ENCODE data around the gene LIMK2. TPM values are rescaled to one million over a fixed set of nuclear protein-coding genes. Genes with fewer than 3 reads are reported as not detected.
"Not testable (repeated sequence)": the region's sequence is repeated elsewhere in the genome, so short reads cannot be mapped to it uniquely, and the experiment has no call there.

LIMK2 gene
- 13.2 and 17.2 TPM in 2 replicates for total RNA-seq (2014; rRNA removed)
- percentile 49 among the genes with signal in this experiment for Bru-seq, nascent RNA
- BruChase-seq, experiment 1, labeled RNA remaining after a 6-hour chase: percentile 60 among the genes with signal in this experiment
- BruChase-seq, experiment 2, labeled RNA remaining after a 2-hour chase: percentile 52 among the genes with signal in this experiment
- long read RNA-seq, partial matches to known transcripts: 6 of 19 reads
- long read RNA-seq, other reads (novel, unspliced or antisense): 7 of 19 reads

DNA sequence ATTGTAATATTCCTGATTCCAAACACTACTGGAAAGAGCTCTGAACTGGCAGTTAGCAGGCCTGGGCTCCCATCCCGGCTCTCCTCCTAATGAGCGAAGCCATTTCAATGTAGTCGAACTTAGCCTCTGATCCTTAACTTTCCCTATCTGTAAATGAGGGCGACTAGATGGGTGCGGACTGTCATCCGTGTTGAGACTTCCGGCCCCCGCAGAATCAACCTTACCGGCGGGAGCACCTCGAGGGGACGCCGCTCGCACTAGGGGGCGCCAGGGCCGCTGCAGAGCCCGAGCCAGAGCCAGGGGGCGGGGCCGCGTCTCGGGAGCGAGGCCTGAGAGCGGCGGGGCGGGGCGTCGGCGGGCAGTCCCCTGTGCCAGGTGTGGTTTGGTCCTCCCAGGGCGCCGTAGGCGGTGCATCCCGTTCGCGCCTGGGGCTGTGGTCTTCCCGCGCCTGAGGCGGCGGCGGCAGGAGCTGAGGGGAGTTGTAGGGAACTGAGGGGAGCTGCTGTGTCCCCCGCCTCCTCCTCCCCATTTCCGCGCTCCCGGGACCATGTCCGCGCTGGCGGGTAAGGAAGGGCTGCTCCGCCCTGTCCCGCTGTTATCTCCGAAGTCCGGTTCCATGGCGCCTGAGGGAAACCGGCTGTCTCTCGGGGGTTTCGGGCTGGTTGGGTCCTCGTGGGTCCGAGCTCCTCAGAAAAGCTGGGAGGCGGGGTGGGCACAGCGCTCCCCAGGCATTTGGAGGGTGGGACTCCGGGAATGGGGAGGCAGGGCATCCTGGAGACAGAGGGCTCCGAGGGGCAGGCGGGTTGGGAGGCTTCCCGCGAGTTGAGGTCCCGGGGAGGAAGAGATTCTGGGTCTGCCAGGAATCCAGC lies at the start of gene LIMK2:
Gene LIMK2 (plus strand): TSS at position 437 of the 869 bp plus-strand sequence. CDS start 111 bp downstream, at position 548.
- DNase-seq (peak; percentile 83), ATAC-seq (peak; percentile 85)
- no peaks in the 10 kb centered on the region for H3K36me3 ChIP-seq (ENCODE audit: low read depth, low read length)
- intact Hi-C loops (cut with micrococcal nuclease): loop anchor here (1.0 to 10.0 kb wide), 2 partner anchors 19 to 63 kb away; no protein-coding TSS in a partner anchor
- peak within 1 kb of the TSS; percentile 89 for H3K4me3 ChIP-seq (ENCODE audit: low read length)
- H3K4me1 ChIP-seq (ENCODE audit: insufficient read depth, low read length): peaks cover 13% of the 10 kb centered on the region
- H3K27me3 ChIP-seq (ENCODE audit: low read length): no peaks in the 10 kb centered on the region
- peak; percentile 78 for TF ChIP-seq CTCF (conservative IDR thresholded peaks at IDR 0.05; ENCODE audit: low read depth, low read length)
- no peak for TF ChIP-seq EZH2 (IDR thresholded peaks at IDR 0.05; ENCODE audit: low read length, unreplicated experiment)
- TF ChIP-seq EZH2phosphoT487 (IDR thresholded peaks at IDR 0.05; ENCODE audit: borderline replicate concordance, low read length): no peak
- peak within 1 kb of the TSS; percentile 91 for H3K4me2 ChIP-seq (ENCODE audit: low read length)
- no peaks in the 10 kb centered on the region for H4K20me1 ChIP-seq (ENCODE audit: low read length)
- H3K27ac ChIP-seq (ENCODE audit: low read length): no peak within 1 kb of the TSS
- H3K9ac ChIP-seq (ENCODE audit: low read length): peak within 1 kb of the TSS; percentile 87
- BruUV-seq (replicated peaks): no TSS peak
- POLR2A ChIA-PET (ENCODE audit: unreplicated experiment): no interaction called here
- H3K9me2 ChIP-seq (replicated peaks; ENCODE audit: low read length): no peaks in the 10 kb centered on the region
- no peaks in the 10 kb centered on the region for H3F3A ChIP-seq (ENCODE audit: low read length, unreplicated experiment)
- CTCF ChIA-PET: interaction anchor here (1.0 kb wide), 3 partner anchors 19 to 60 kb away, joined by 3 to 4 read pairs (median 3); no protein-coding TSS in a partner anchor
- H3K9me3 ChIP-seq (ENCODE audit: low read length): no peaks in the 10 kb centered on the region
- peaks cover 13% of the 10 kb centered on the region for H3K79me2 ChIP-seq (ENCODE audit: low read length)
- peak within 1 kb of the TSS; percentile 94 for H2AFZ ChIP-seq (ENCODE audit: low read length)

GRCh38 chr22:31170971-31171370 lies 41.1 kb upstream of the LIMK2 start:
- H3F3A ChIP-seq (ENCODE audit: low read length, unreplicated experiment): peaks cover 4% of the 10 kb centered on the region
- H2AFZ ChIP-seq (ENCODE audit: low read length): no peak overlapping the region
- CTCF ChIA-PET: no interaction called here
- no peak for DNase-seq
- no peaks in the 10 kb centered on the region for H3K9me3 ChIP-seq (ENCODE audit: low read length)
- POLR2A ChIA-PET (ENCODE audit: unreplicated experiment): interaction anchor here (0.6 kb wide), 1 partner anchor 76 kb away, joined by 8 read pairs; no protein-coding TSS in a partner anchor
- no peak for TF ChIP-seq EZH2 (IDR thresholded peaks at IDR 0.05; ENCODE audit: low read length, unreplicated experiment)
- no peak for TF ChIP-seq EZH2phosphoT487 (IDR thresholded peaks at IDR 0.05; ENCODE audit: borderline replicate concordance, low read length)
- TF ChIP-seq CTCF (conservative IDR thresholded peaks at IDR 0.05; ENCODE audit: low read depth, low read length): no peak
- no peak overlapping the region for H3K4me3 ChIP-seq (ENCODE audit: low read length)
- H4K20me1 ChIP-seq (ENCODE audit: low read length): no peaks in the 10 kb centered on the region
- H3K27ac ChIP-seq (ENCODE audit: low read length): no peak overlapping the region
- H3K27me3 ChIP-seq (ENCODE audit: low read length): no peaks in the 10 kb centered on the region
- no TSS peak for BruUV-seq (replicated peaks)
- no peak overlapping the region for H3K9ac ChIP-seq (ENCODE audit: low read length)
- H3K79me2 ChIP-seq (ENCODE audit: low read length): peaks cover 13% of the 10 kb centered on the region
- H3K9me2 ChIP-seq (replicated peaks; ENCODE audit: low read length): no peaks in the 10 kb centered on the region
- H3K36me3 ChIP-seq (ENCODE audit: low read depth, low read length): no peaks in the 10 kb centered on the region
- no peak for ATAC-seq
- H3K4me2 ChIP-seq (ENCODE audit: low read length): no peak overlapping the region
- H3K4me1 ChIP-seq (ENCODE audit: insufficient read depth, low read length): peaks cover 18% of the 10 kb centered on the region
- intact Hi-C loops (cut with micrococcal nuclease): no loop called here

- H4K20me1 ChIP-seq (ENCODE audit: low read length); CTCF ChIA-PET; POLR2A ChIA-PET (ENCODE audit: unreplicated experiment); H3K9me3 ChIP-seq (ENCODE audit: low read length); H3K27ac ChIP-seq (ENCODE audit: low read length); H3K36me3 ChIP-seq (ENCODE audit: low read depth, low read length); H3K4me3 ChIP-seq (ENCODE audit: low read length); H3K4me2 ChIP-seq (ENCODE audit: low read length); ATAC-seq; H3K9me2 ChIP-seq (replicated peaks; ENCODE audit: low read length); DNase-seq; intact Hi-C loops (cut with micrococcal nuclease); H2AFZ ChIP-seq (ENCODE audit: low read length); BruUV-seq (replicated peaks); H3F3A ChIP-seq (ENCODE audit: low read length, unreplicated experiment); H3K9ac ChIP-seq (ENCODE audit: low read length); H3K27me3 ChIP-seq (ENCODE audit: low read length): not testable (repeated sequence)
- H3K4me1 ChIP-seq (ENCODE audit: insufficient read depth, low read length): peaks cover 18% of the 10 kb centered on the region
- peaks cover 13% of the 10 kb centered on the region for H3K79me2 ChIP-seq (ENCODE audit: low read length)
These were observed 40.4 kb upstream of the LIMK2 start for GRCh38 chr22:31171734-31172133.

Data from PC-3 (cell line).